Peyer's patch (tissue), 4 donors: Measurements from ENCODE around the gene PPP1CA. TPM values are rescaled to one million over a fixed set of nuclear protein-coding genes. Genes with fewer than 3 reads are reported as not detected.

ENCODE experiments used
- DNase-seq, 3 donors: peaks; one replicate each; pipeline ENCODE4 v3.0.0-alpha.2; 2017 to 2019
- H3K27ac ChIP-seq, 4 donors: fragments of 200-600 bp; sonication (generic); one replicate each; pipeline ENCODE4 v1.5.1; 2016 to 2019
- H3K27me3 ChIP-seq, 2 donors: fragments of 200-600 bp; sonication (generic); one replicate each; pipeline ENCODE4 v1.5.1; 2019
- H3K36me3 ChIP-seq, 3 donors: fragments of 200-600 bp; sonication (generic); one replicate each; pipeline ENCODE4 v1.5.1; 2016 to 2019
- H3K4me1 ChIP-seq, 4 donors: fragments of 200-600 bp; sonication (generic); one replicate each; pipeline ENCODE4 v1.5.1; 2016 to 2019
- H3K4me3 ChIP-seq, 4 donors: fragments of 200-600 bp; sonication (generic); 1 replicate in 3 of 4; 2 replicates in 1 of 4; pipeline ENCODE4 v1.5.1; 2016 to 2019; ENCODE audit warnings: mild to moderate bottlenecking in 1 of 4
- H3K9me3 ChIP-seq, 4 donors: fragments of 200-600 bp; sonication (generic); one replicate each; pipeline ENCODE4 v1.5.1; 2016 to 2019; ENCODE audit warnings: mild to moderate bottlenecking in 1 of 4
- CTCF ChIP-seq, 6 experiments: fragments of 450-650 bp in 4 of 6; fragments of 200-600 bp in 2 of 6; sonication (generic) in 1 of 6; IDR thresholded peaks; one replicate each; pipeline ENCODE4 v1.5.1; 2017 to 2019; ENCODE audit warnings: antibody characterized with exemption in 6 of 6, mild to moderate bottlenecking in 3 of 6, moderate library complexity in 1 of 6
- POLR2A ChIP-seq, 2 donors: fragments of 450-650 bp; IDR thresholded peaks; one replicate each; pipeline ENCODE4 v1.5.1; 2017; ENCODE audit warnings: antibody characterized with exemption in 2 of 2, mild to moderate bottlenecking in 2 of 2, moderate library complexity in 2 of 2
- total RNA-seq, 4 donors: library from RNA; depleted of rRNA; stranded (reverse); fragments of >200 nt; gene quantifications; one replicate each; pipeline ENCODE4 v1.1.0, GENCODE V29; 2016

Gene PPP1CA
- total RNA-seq, 4 donors from 2014 or later = 156 to 213 (median 177) TPM

DNA sequence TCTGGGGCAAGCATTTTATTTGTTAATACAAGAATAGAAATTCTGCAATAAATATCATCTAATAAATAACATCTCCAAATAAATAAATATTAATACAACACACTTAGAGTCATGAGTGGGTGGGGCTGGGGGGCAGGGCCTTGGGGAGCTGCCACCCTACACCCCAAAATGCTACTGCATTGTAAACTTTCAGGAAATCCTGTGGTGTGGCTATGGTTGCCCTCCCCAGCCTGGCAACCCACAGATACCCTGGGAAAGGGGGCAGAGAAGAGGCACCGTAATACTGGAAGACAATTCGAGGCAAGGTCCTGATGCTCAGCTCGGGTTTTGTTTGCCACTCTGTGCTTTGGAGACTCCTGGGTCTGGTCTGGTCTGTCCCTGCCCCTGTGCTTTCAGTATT lies 37.5 kb downstream of the PPP1CA start:
- Histone ChIP-seq H3K9me3 (no peaks in the 10 kb centered on the region), H3K36me3 (peaks cover 0 to 8% (median 0%) of the 10 kb centered on the region in 3 donors), H3K4me3 (no peak overlapping the region), H3K27me3 (no peaks in the 10 kb centered on the region), H3K27ac (no peak overlapping the region), H3K4me1 (peaks cover 0 to 33% (median 9%) of the 10 kb centered on the region in 4 donors)
- no peak for DNase-seq
- TF ChIP-seq POLR2A (IDR thresholded peaks at IDR 0.05) = no peak
- TF ChIP-seq CTCF (IDR thresholded peaks at IDR 0.05) = no peak

DNA sequence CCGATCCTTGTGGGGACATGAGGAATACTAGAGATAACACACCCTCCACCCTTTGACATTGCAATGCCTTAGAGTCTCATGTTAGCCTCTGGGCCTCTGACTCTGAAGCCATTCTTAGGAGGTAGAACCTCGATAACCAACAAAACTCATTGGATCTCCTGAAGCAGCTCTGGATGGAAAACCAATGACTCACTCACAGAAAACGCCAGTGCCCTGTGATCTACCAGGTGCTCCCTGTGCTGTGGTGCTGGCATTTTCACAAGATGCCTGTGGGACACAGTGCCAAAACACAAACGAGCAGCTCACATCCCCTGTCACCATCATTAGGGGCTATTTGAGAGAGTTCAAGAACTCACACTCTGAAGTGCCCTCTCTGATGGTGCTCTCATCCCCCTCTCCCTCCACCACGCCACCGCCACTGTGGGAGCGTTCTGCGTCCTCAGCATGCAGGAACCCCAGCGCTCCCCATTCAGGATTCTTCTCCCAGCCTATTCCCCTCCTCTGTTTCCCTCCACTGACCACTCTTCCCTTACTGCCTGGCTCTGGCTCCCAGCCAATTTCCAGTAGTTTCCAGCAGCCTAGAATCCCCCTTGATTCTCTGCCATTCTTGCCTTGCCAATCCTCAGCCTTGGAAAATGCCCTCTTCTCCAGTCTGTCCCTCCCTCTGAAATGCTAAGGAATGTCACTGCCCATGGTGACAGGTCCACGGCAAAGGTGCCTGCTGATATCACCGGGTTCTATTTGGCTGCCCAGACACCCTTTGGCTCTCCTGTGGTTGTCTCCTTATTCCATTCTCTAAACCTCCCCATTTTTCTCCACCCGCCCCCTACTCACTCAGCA lies 43.6 kb downstream of the PPP1CA start:
- no peaks in the 10 kb centered on the region for H3K36me3 ChIP-seq
- peaks cover 9 to 38% (median 34%) of the 10 kb centered on the region in 4 donors for H3K4me1 ChIP-seq
- no peak overlapping the region for H3K4me3 ChIP-seq
- no peak for DNase-seq
- no peaks in the 10 kb centered on the region for H3K27me3 ChIP-seq
- no peak overlapping the region for H3K27ac ChIP-seq
- TF ChIP-seq CTCF (IDR thresholded peaks at IDR 0.05) (no peak), POLR2A (IDR thresholded peaks at IDR 0.05) (no peak)
- H3K9me3 ChIP-seq = no peaks in the 10 kb centered on the region

DNA sequence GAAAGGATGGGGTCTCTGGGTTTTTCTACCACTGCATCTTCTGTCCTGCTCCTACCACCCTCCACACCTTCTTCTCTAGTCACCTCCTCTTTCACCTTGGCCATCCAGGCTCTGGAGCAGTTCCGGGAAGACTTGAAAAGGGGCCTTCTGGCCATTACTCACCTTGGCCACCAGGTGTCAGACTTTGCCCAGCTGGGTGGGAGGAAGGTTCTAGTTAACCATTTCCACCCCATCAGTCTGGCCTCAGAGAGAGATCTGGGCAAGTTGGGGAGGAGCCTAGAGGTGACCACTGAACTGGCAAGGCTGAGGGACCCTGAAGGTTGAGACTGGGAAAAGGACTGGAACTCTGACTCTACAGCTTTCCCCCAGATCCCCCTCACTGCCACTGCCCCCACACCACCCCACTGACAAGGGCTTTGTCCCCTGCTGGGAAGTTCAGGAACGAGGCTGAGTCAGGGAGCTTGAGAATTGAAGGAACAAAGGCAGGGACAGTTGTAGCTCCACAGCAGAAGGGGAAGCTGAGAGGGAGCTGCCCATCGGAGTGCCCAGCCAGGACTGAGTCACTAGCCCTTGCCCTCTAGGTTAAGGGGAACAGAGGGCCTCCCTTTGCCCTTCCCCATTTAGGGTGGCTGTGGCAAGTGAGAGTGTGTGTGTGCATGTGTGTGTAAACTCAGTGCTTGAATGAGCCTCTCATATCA lies 44.6 kb downstream of the PPP1CA start:
- H3K4me1 ChIP-seq = peaks cover 9 to 44% (median 41%) of the 10 kb centered on the region in 4 donors
- H3K27ac ChIP-seq = peak overlapping the region; percentile 98 to 100 (median 99)
- no peaks in the 10 kb centered on the region for H3K27me3 ChIP-seq
- peak; percentile 53 to 85 (median 73) for DNase-seq
- H3K36me3 ChIP-seq = no peaks in the 10 kb centered on the region
- no peaks in the 10 kb centered on the region for H3K9me3 ChIP-seq
- peak overlapping the region in 2 of 4 donors; percentile 33 to 39 for H3K4me3 ChIP-seq
- TF ChIP-seq CTCF (IDR thresholded peaks at IDR 0.05) (peak; percentile 95 to 98 (median 96)), POLR2A (IDR thresholded peaks at IDR 0.05) (peak; percentile 53 to 89)

GRCh38 chr11:67356387-67356863 lies 45.2 kb downstream of the PPP1CA start:
- no peaks in the 10 kb centered on the region for H3K36me3 ChIP-seq
- TF ChIP-seq POLR2A (IDR thresholded peaks at IDR 0.05) = no peak
- no peak for TF ChIP-seq CTCF (IDR thresholded peaks at IDR 0.05)
- H3K27ac ChIP-seq = peak overlapping the region; percentile 98 to 100 (median 99)
- H3K4me1 ChIP-seq = peaks cover 9 to 50% (median 46%) of the 10 kb centered on the region in 4 donors
- no peaks in the 10 kb centered on the region for H3K27me3 ChIP-seq
- no peak for DNase-seq
- H3K4me3 ChIP-seq = peak overlapping the region in 2 of 4 donors; percentile 33 to 39
- H3K9me3 ChIP-seq = no peaks in the 10 kb centered on the region

DNA sequence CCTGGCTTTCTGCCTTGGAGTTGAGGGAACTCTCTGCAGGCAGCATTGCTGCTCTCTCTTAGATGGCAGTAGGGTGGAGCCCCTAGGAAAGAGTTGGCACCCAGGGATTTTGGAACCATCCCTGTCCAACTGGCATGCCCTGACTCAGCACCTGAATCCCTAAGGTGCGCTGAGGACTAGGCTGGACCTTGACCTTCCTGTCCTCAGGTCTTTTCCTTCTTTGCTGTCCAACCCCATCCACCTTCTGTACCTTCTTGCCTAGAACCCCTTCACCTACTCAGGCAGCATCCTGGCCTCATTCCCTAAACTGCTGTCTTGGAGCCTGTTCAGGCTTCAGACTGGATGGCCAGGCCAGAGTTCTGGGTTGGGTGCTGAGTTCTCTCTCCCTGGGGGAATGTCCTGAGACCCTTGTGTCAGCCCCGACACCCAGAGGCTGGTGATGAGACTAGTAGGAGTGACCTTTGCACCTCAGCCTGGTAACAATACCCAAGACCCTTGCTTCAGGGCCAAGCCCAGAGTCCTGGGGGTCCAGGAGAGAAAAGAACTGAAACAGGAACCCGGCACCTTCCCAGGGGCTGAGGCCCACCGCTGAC lies 45.8 kb downstream of the PPP1CA start:
- Histone ChIP-seq H3K36me3 (no peaks in the 10 kb centered on the region), H3K4me1 (peaks cover 9 to 55% (median 52%) of the 10 kb centered on the region in 4 donors), H3K27ac (peak overlapping the region; percentile 98 to 100 (median 99)), H3K4me3 (peak overlapping the region in 2 of 4 donors; percentile 33 to 39), H3K9me3 (no peaks in the 10 kb centered on the region), H3K27me3 (no peaks in the 10 kb centered on the region)
- DNase-seq = peak in 1 of 3 donors; percentile 74
- TF ChIP-seq POLR2A (IDR thresholded peaks at IDR 0.05) (no peak), CTCF (IDR thresholded peaks at IDR 0.05) (no peak)
